Karpas-422 (cell line): Measurements from ENCODE around the gene NREP. TPM values are rescaled to one million over a fixed set of nuclear protein-coding genes. Genes with fewer than 3 reads are reported as not detected.
A peak's percentile ranks its signal among the peaks of the same experiment; 100 is the strongest.

Experiments
- DNase-seq: peaks from one replicate; pipeline ENCODE4 v3.0.0-alpha.2; 2015
- H2AFZ ChIP-seq: fragments of 200-600 bp; sonication (generic); 2 replicates; pipeline ENCODE4 v1.6.1; 2014; ENCODE audit warnings: antibody characterized with exemption, low read length, mixed read lengths
- H3K27ac ChIP-seq: fragments of 200-600 bp; sonication (generic); 2 replicates; pipeline ENCODE4 v1.5.1; 2014; ENCODE audit warnings: mild to moderate bottlenecking, low read length, moderate library complexity
- H3K27me3 ChIP-seq: fragments of 200-600 bp; sonication (generic); 2 replicates; pipeline ENCODE4 v1.6.1; 2014; ENCODE audit warnings: low read length, mixed read lengths
- H3K36me3 ChIP-seq: fragments of 200-600 bp; sonication (generic); 2 replicates; pipeline ENCODE4 v1.6.1; 2014; ENCODE audit warnings: low read length, mixed read lengths; ENCODE audit not compliant: insufficient read depth
- H3K4me1 ChIP-seq: fragments of 200-600 bp; sonication (generic); 2 replicates; pipeline ENCODE4 v1.6.1; 2014; ENCODE audit warnings: mild to moderate bottlenecking, low read length, mixed read lengths
- H3K4me2 ChIP-seq: fragments of 200-600 bp; sonication (generic); 2 replicates; pipeline ENCODE4 v1.6.1; 2014; ENCODE audit warnings: low read length, low read depth, mild to moderate bottlenecking; ENCODE audit not compliant: poor library complexity, severe bottlenecking
- H3K4me3 ChIP-seq: fragments of 200-600 bp; sonication (generic); 2 replicates; pipeline ENCODE4 v1.5.1; 2014; ENCODE audit warnings: mild to moderate bottlenecking, antibody characterized with exemption, low read length, mixed read lengths
- H3K79me2 ChIP-seq: fragments of 200-600 bp; sonication (generic); 2 replicates; pipeline ENCODE4 v1.6.1; 2014; ENCODE audit warnings: mild to moderate bottlenecking, low read length, mixed read lengths
- H3K9ac ChIP-seq: fragments of 200-600 bp; sonication (generic); 2 replicates; pipeline ENCODE4 v1.6.0; 2014; ENCODE audit warnings: low read length
- H3K9me2 ChIP-seq: fragments of 200-600 bp; sonication (generic), shearing (Covaris generic); replicated peaks from 2 replicates; pipeline ENCODE4 v1.6.0; 2014; ENCODE audit warnings: mild to moderate bottlenecking, low read length, moderate library complexity; ENCODE audit not compliant: insufficient read depth
- H3K9me3 ChIP-seq: fragments of 300-700, 200-600 bp; sonication (generic); 2 replicates; pipeline ENCODE4 v1.6.1; 2014; ENCODE audit warnings: low read length, mixed read lengths
- H4K20me1 ChIP-seq: fragments of 200-600 bp; sonication (generic); 2 replicates; pipeline ENCODE4 v1.6.1; 2014; ENCODE audit warnings: mild to moderate bottlenecking, antibody characterized with exemption, low read length, low read depth; ENCODE audit not compliant: insufficient read depth
- total RNA-seq: library from RNA; depleted of rRNA; stranded (reverse); fragments of >200 nt; shearing (Covaris generic); gene quantifications from 2 replicates; pipeline ENCODE4 v1.2.3, GENCODE V29; 2014; ENCODE audit warnings: low replicate concordance

Gene NREP
- total RNA-seq, 1 experiment from 2014 or later, result 5.8 TPM

DNA sequence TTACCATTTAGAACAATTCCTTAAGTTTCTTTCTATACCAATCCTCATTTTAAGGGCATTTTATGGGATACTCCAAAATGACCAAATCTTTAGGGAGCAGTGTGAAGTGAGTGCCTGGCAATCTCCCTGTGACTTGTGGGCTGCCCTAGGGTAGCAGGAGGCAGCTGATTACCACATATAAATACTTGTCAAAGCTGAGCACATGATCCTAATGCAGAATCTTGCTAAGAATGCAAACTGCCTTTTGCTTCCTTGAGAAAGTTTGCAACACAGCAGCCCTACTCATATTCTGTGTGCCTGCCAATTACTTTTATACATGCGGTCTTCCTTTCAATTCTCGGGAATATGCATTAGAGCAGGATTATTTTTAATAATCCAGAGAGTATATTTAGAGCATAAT is 18.2 kb upstream of the NREP start:
- H3K9ac ChIP-seq, result no peak overlapping the region
- H2AFZ ChIP-seq, result no peak overlapping the region
- H3K9me3 ChIP-seq, result no peaks in the 10 kb centered on the region
- no peaks in the 10 kb centered on the region for H3K9me2 ChIP-seq
- H3K36me3 ChIP-seq, result no peaks in the 10 kb centered on the region
- no peak overlapping the region for H3K27ac ChIP-seq
- DNase-seq, result no peak
- H3K27me3 ChIP-seq, result no peaks in the 10 kb centered on the region
- no peaks in the 10 kb centered on the region for H3K79me2 ChIP-seq
- no peaks in the 10 kb centered on the region for H3K4me1 ChIP-seq
- no peak overlapping the region for H3K4me2 ChIP-seq
- no peaks in the 10 kb centered on the region for H4K20me1 ChIP-seq
- no peak overlapping the region for H3K4me3 ChIP-seq

DNA sequence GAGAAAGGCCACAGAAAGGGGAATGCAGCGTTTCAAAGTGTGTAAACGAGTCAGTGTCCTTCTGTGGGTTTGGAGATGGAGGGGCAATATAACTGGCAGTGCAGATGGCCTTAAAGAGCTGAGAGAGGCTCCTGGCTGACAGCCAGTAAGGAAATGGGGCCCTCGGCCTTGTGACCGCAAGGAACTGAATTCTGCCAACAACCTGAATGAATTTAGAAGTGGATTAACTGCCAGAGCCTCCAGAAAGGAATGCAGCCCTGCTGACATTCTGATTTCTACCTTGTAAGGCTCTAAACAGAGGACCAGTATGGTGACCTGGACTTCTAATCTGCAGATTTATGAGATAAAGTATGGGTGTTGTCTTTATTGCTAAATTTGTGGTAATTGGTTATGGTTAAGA is 17.5 kb upstream of the NREP start:
- DNase-seq, result no peak
- Histone ChIP-seq H3K36me3 (no peaks in the 10 kb centered on the region), H3K9ac (no peak overlapping the region), H3K4me1 (no peaks in the 10 kb centered on the region), H2AFZ (no peak overlapping the region), H3K4me2 (no peak overlapping the region), H3K4me3 (no peak overlapping the region), H3K27ac (no peak overlapping the region), H3K79me2 (no peaks in the 10 kb centered on the region), H3K27me3 (no peaks in the 10 kb centered on the region), H3K9me3 (no peaks in the 10 kb centered on the region), H3K9me2 (no peaks in the 10 kb centered on the region), H4K20me1 (no peaks in the 10 kb centered on the region)

DNA sequence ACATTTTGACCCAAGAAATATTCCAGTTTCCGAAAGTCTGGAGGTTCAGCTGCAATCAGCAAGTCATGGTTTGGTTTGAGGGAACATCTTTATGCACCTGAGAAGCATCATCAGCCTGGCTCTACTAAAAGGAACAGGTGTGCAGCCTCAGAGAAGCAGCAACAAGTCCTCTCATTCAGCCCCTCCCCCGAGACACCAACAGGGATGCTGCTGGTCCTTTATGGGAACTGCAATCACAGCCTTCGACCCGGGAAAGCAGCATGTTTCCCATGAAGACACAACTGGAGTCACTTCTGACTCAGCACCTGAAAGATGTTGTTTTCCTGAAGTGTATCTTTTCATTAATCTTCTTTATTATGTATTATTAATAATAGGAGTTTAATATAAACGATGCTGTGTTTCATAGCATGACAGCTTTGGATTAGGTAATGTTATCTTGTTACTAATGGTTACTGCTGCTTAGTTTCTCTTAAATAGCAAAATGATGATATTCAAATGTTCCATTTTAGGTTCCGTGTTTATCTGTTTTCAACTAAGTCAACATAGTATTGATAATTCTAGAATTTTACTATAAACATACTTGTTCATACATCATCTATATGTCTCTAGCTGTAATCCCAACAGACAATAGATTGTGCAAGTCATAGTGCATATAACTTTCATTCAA is 15.6 kb upstream of the NREP start:
- no peak for DNase-seq
- Histone ChIP-seq H3K79me2 (no peaks in the 10 kb centered on the region), H2AFZ (no peak overlapping the region), H3K4me1 (no peaks in the 10 kb centered on the region), H3K27me3 (no peaks in the 10 kb centered on the region), H3K27ac (no peak overlapping the region), H3K4me2 (no peak overlapping the region), H3K9me2 (no peaks in the 10 kb centered on the region), H3K4me3 (no peak overlapping the region), H3K36me3 (no peaks in the 10 kb centered on the region), H3K9ac (no peak overlapping the region), H3K9me3 (no peaks in the 10 kb centered on the region), H4K20me1 (no peaks in the 10 kb centered on the region)

DNA sequence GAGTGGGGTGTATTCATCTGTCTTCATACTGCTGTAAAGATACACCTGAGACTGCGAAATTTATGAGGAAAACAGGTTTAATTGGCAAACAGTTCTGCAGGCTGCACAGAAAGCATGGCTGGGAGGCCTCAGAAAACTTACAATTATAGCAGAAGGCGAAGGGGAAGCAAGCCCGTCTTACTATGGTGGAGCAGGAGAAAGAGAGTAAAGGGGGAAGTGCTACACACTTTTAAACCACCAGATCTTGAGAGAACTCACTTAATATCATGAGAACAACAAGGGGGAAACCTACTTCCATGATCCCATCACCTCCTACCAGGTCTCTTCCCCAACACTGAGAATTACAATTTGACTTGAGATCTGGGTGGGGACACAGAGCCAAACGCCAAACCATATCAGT is 12.5 kb upstream of the NREP start:
- Histone ChIP-seq H3K4me3 (no peak overlapping the region), H3K27ac (no peak overlapping the region), H2AFZ (no peak overlapping the region), H3K9me2 (no peaks in the 10 kb centered on the region), H3K27me3 (no peaks in the 10 kb centered on the region), H3K9ac (no peak overlapping the region), H3K9me3 (no peaks in the 10 kb centered on the region), H3K4me1 (no peaks in the 10 kb centered on the region), H3K4me2 (no peak overlapping the region), H4K20me1 (no peaks in the 10 kb centered on the region), H3K36me3 (no peaks in the 10 kb centered on the region), H3K79me2 (no peaks in the 10 kb centered on the region)
- DNase-seq, result no peak

DNA sequence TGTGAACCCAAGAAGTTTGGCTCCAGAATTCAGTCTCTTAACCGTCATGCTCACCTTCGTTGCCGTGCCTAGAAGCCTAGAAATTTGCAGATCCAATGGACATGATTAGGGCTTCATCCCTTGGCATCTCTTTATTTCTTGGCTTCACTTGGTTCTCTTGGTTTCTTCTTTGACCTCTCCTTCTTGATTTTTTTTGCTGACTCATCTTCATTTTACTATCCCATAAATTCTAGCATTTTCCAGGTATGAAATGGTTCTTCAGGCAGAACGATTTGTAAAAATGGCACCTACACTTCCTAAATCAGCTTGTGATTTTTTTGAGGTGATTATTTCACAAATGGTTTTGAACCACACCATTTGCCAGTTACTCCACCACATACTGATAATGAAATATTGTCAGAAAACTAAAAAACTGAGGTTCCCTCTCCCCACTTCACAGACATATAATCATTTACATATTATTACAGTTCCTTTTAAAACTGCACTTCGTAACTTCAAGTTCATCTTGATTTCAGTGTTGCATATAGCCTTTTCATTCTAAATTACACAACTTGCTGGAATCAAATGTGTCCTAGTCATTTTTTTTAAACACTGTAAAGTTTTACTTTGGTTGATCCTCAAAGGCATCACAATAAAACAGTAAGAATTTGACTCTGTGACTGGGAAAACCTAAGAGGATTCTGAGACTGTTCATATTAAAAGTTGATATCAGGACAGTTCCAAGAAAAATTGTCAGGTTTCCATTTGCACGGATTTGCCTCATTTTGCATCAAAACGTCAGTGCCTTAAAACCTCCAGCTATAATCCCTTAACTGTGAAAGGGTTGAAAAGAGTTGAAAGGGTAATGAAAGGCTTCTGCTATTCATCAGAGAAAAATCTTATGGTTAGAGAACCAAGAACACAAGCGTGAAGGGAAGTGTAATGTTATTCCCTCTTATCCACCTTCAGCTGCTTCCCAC is 8.9 kb upstream of the NREP start:
- H3K4me1 ChIP-seq, result no peaks in the 10 kb centered on the region
- no peak overlapping the region for H3K4me2 ChIP-seq
- H3K36me3 ChIP-seq, result no peaks in the 10 kb centered on the region
- no peaks in the 10 kb centered on the region for H3K9me2 ChIP-seq
- H3K9me3 ChIP-seq, result no peaks in the 10 kb centered on the region
- no peaks in the 10 kb centered on the region for H3K79me2 ChIP-seq
- H4K20me1 ChIP-seq, result no peaks in the 10 kb centered on the region
- no peaks in the 10 kb centered on the region for H3K27me3 ChIP-seq
- DNase-seq, result no peak
- no peak overlapping the region for H2AFZ ChIP-seq
- H3K27ac ChIP-seq, result no peak overlapping the region
- H3K9ac ChIP-seq, result no peak overlapping the region
- H3K4me3 ChIP-seq, result no peak overlapping the region

DNA sequence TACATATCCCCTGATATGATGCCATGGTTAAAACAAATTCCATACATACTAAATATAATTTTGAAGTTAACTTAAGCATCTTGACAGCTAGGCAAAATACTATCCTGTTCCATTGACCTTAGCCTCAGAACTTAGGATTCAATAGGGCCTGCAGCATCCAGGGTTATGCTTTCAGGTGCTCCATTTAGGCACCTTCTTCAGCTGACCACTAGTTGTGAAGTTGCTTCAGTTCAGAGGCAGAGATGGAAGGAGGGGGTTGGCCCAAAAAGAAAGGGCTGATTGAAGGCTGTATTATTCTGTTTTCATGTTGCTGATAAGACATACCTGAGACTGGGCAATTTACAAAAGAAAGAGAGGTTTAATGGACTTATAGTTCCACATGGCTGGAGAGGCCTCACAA is 7.0 kb upstream of the NREP start:
- Histone ChIP-seq H3K79me2 (no peaks in the 10 kb centered on the region), H3K36me3 (no peaks in the 10 kb centered on the region), H3K9ac (no peak overlapping the region), H3K9me3 (no peaks in the 10 kb centered on the region), H4K20me1 (no peaks in the 10 kb centered on the region), H3K4me2 (no peak overlapping the region), H3K27ac (no peak overlapping the region), H2AFZ (no peak overlapping the region), H3K27me3 (no peaks in the 10 kb centered on the region), H3K9me2 (no peaks in the 10 kb centered on the region), H3K4me3 (no peak overlapping the region), H3K4me1 (no peaks in the 10 kb centered on the region)
- DNase-seq, result no peak

DNA sequence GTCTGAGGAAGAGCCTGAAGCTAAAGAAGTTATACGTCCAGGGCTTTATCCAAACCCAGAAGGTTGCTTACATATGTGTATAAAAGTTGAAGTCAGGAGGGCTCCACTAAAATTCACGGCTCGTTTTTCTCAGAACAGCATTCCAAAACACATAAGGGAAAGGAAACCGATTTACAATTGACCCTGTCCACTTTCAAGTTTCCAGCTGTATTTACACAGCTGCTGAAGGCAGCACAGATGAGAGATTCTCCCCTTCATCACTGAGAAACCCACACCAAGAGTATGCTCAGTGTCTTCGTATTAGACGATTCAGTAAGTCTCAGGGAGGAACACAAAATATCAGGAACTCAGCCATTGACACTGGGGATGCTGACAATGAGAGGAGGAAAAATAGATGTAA is 5.9 kb upstream of the NREP start:
- Histone ChIP-seq H3K27me3 (no peaks in the 10 kb centered on the region), H3K27ac (no peak overlapping the region), H2AFZ (no peak overlapping the region), H3K9me3 (no peaks in the 10 kb centered on the region), H3K9me2 (no peaks in the 10 kb centered on the region), H4K20me1 (no peaks in the 10 kb centered on the region), H3K4me3 (no peak overlapping the region), H3K36me3 (no peaks in the 10 kb centered on the region), H3K79me2 (no peaks in the 10 kb centered on the region), H3K4me1 (peaks cover 7% of the 10 kb centered on the region), H3K4me2 (no peak overlapping the region), H3K9ac (no peak overlapping the region)
- no peak for DNase-seq

DNA sequence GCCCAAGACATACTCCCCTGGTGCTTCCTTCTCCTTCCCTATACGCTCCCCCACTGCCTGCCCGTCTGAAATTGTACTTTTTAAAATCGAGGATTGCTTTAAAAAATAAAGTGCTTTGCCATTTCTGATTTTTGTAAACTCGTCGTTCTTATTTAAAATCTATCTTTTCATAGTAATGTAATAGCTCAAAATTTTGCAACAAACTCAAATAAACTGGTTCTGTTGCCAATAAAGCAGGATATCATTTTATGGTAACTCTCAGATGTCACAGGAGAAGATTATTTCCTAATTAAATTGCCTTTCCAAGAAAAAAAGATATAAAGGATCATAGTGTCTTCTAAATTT is 1.3 kb upstream of the NREP start:
- peak overlapping the region; percentile 79 for H3K9ac ChIP-seq
- H2AFZ ChIP-seq, result peak overlapping the region; percentile 96
- H3K4me2 ChIP-seq, result peak overlapping the region; percentile 80
- DNase-seq, result peak; percentile 39
- no peaks in the 10 kb centered on the region for H3K36me3 ChIP-seq
- no peaks in the 10 kb centered on the region for H3K9me2 ChIP-seq
- H3K27me3 ChIP-seq, result no peaks in the 10 kb centered on the region
- H3K79me2 ChIP-seq, result no peaks in the 10 kb centered on the region
- no peak overlapping the region for H3K27ac ChIP-seq
- no peaks in the 10 kb centered on the region for H3K9me3 ChIP-seq
- no peaks in the 10 kb centered on the region for H4K20me1 ChIP-seq
- peak overlapping the region; percentile 72 for H3K4me3 ChIP-seq
- H3K4me1 ChIP-seq, result peaks cover 17% of the 10 kb centered on the region
